ENCODE measurements around the gene STAC2. TPM values are rescaled to one million over a fixed set of nuclear protein-coding genes. Genes with fewer than 3 reads are reported as not detected.

STAC2 gene
- total and polyA plus RNA-seq, 2 of the 13 experiments (the other 11 are each of a cell fraction or from before 2014, with no cell fraction given), result not detected

- TF ChIP-seq RAD21 (CRISPR knock-in tag; IDR thresholded peaks at IDR 0.05) (no peak; the same call in 1 of the 2 replicates), EHMT2 (IDR thresholded peaks at IDR 0.05; ENCODE audit: borderline replicate concordance, low read depth, low read length) (no peak), POGZ (CRISPR knock-in tag; IDR thresholded peaks at IDR 0.05) (peak; percentile 35; the same call in 1 of the 2 replicates), KDM4B (CRISPR knock-in tag; IDR thresholded peaks at IDR 0.05) (peak; percentile 40; the same call in 1 of the 2 replicates), ATF2 (CRISPR knock-in tag; IDR thresholded peaks at IDR 0.05) (peak; percentile 71), ZBTB8A (CRISPR knock-in tag; IDR thresholded peaks at IDR 0.05; ENCODE audit: borderline replicate concordance, low read depth) (no peak), RBAK (CRISPR knock-in tag; IDR thresholded peaks at IDR 0.05) (no peak), ZNF276 (CRISPR knock-in tag; IDR thresholded peaks at IDR 0.05; ENCODE audit: low read depth) (0 out of 2 replicates have a peak, but pooled peaks have one; percentile 63), ZNF83 (CRISPR knock-in tag; IDR thresholded peaks at IDR 0.05; ENCODE audit: borderline replicate concordance) (0 out of 2 replicates have a peak, but pooled peaks have one; percentile 49), ZNF687 (CRISPR knock-in tag; IDR thresholded peaks at IDR 0.05) (peak; percentile 93), ZHX2 (IDR thresholded peaks at IDR 0.05; ENCODE audit: low read depth) (no peak), ZHX2 (CRISPR knock-in tag; IDR thresholded peaks at IDR 0.05; ENCODE audit: borderline replicate concordance) (peak; percentile 92; the same call in 1 of the 2 replicates), ZNF543 (CRISPR knock-in tag; IDR thresholded peaks at IDR 0.05) (0 out of 2 replicates have a peak, but pooled peaks have one; percentile 87), ATF1 (CRISPR knock-in tag; IDR thresholded peaks at IDR 0.05) (no peak), ATM (IDR thresholded peaks at IDR 0.05; ENCODE audit: borderline replicate concordance) (no peak)
These were observed 25.5 kb downstream of the STAC2 start, which contains the start of gene RPL19 (continued) for GRCh38 chr17:39200070-39200879.
